ENCODE measurements around the gene TSR3. TPM values are rescaled to one million over a fixed set of nuclear protein-coding genes. Genes with fewer than 3 reads are reported as not detected.

Gene TSR3
- total and polyA plus RNA-seq, 2 of the 13 experiments (the other 11 are each of a cell fraction or from before 2014, with no cell fraction given), result 24.2 to 51.0 TPM

DNA sequence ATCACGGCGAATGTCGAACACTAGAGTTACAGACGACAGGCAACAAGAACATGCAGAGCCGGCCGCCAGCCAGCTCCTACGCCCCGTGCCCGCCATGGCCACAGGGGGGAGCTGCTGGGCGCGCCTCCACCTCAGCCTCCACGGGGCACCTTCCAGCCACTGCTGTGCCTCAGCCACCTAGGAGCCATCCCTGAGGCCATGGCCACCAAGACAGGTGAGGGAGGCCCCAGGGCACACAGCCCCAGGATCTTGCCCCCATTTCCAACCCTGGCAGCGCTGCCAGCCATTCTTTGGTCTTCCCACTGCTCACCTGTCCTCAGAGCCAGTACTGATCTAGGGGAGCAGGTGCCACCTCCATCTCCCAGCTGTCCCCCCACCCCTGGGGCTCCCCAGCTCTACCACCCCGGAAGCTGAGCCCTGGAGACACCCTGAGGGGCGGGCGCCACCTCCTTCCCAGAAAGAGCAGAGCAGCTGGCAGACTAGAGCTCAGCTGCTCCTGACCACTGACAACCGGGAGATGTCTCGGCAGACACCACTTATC lies 11.9 kb upstream of the TSR3 start (continued):
- no peak for TF ChIP-seq ZBTB7B (CRISPR knock-in tag; IDR thresholded peaks at IDR 0.05)
- TF ChIP-seq PAX8 (CRISPR knock-in tag; IDR thresholded peaks at IDR 0.05; ENCODE audit: borderline replicate concordance), result no peak
- TF ChIP-seq, protein P1, sequence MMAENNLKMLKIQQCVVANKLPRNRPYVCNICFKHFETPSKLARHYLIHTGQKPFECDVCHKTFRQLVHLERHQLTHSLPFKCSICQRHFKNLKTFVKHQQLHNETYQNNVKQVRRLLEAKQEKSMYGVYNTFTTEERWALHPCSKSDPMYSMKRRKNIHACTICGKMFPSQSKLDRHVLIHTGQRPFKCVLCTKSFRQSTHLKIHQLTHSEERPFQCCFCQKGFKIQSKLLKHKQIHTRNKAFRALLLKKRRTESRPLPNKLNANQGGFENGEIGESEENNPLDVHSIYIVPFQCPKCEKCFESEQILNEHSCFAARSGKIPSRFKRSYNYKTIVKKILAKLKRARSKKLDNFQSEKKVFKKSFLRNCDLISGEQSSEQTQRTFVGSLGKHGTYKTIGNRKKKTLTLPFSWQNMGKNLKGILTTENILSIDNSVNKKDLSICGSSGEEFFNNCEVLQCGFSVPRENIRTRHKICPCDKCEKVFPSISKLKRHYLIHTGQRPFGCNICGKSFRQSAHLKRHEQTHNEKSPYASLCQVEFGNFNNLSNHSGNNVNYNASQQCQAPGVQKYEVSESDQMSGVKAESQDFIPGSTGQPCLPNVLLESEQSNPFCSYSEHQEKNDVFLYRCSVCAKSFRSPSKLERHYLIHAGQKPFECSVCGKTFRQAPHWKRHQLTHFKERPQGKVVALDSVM (CRISPR knock-in tag; IDR thresholded peaks at IDR 0.05), result peak; percentile 58; the same call in 1 of the 2 replicates
- TF ChIP-seq ZFP1 (CRISPR knock-in tag; IDR thresholded peaks at IDR 0.05), result no peak
- TF ChIP-seq, protein P2, sequence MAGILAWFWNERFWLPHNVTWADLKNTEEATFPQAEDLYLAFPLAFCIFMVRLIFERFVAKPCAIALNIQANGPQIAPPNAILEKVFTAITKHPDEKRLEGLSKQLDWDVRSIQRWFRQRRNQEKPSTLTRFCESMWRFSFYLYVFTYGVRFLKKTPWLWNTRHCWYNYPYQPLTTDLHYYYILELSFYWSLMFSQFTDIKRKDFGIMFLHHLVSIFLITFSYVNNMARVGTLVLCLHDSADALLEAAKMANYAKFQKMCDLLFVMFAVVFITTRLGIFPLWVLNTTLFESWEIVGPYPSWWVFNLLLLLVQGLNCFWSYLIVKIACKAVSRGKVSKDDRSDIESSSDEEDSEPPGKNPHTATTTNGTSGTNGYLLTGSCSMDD (CRISPR knock-in tag; IDR thresholded peaks at IDR 0.05), result no peak
- no peak for TF ChIP-seq HOXA9 (CRISPR knock-in tag; IDR thresholded peaks at IDR 0.05; ENCODE audit: borderline replicate concordance)
- TF ChIP-seq BCL6 (CRISPR knock-in tag; IDR thresholded peaks at IDR 0.05), result 0 out of 2 replicates have a peak, but pooled peaks have one; percentile 9
- TF ChIP-seq MXD4 (CRISPR knock-in tag; IDR thresholded peaks at IDR 0.05), result no peak
- no peak for TF ChIP-seq HMG20A (CRISPR knock-in tag; IDR thresholded peaks at IDR 0.05; ENCODE audit: borderline replicate concordance)
- TF ChIP-seq, protein P3, sequence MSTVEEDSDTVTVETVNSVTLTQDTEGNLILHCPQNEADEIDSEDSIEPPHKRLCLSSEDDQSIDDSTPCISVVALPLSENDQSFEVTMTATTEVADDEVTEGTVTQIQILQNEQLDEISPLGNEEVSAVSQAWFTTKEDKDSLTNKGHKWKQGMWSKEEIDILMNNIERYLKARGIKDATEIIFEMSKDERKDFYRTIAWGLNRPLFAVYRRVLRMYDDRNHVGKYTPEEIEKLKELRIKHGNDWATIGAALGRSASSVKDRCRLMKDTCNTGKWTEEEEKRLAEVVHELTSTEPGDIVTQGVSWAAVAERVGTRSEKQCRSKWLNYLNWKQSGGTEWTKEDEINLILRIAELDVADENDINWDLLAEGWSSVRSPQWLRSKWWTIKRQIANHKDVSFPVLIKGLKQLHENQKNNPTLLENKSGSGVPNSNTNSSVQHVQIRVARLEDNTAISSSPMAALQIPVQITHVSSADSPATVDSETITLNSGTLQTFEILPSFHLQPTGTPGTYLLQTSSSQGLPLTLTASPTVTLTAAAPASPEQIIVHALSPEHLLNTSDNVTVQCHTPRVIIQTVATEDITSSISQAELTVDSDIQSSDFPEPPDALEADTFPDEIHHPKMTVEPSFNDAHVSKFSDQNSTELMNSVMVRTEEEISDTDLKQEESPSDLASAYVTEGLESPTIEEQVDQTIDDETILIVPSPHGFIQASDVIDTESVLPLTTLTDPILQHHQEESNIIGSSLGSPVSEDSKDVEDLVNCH (CRISPR knock-in tag; IDR thresholded peaks at IDR 0.05), result no peak
- TF ChIP-seq, protein P4, sequence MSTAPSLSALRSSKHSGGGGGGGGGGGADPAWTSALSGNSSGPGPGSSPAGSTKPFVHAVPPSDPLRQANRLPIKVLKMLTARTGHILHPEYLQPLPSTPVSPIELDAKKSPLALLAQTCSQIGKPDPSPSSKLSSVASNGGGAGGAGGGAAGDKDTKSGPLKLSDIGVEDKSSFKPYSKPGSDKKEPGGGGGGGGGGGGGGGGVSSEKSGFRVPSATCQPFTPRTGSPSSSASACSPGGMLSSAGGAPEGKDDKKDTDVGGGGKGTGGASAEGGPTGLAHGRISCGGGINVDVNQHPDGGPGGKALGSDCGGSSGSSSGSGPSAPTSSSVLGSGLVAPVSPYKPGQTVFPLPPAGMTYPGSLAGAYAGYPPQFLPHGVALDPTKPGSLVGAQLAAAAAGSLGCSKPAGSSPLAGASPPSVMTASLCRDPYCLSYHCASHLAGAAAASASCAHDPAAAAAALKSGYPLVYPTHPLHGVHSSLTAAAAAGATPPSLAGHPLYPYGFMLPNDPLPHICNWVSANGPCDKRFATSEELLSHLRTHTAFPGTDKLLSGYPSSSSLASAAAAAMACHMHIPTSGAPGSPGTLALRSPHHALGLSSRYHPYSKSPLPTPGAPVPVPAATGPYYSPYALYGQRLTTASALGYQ (CRISPR knock-in tag; IDR thresholded peaks at IDR 0.05), result no peak
- TF ChIP-seq, protein P5, sequence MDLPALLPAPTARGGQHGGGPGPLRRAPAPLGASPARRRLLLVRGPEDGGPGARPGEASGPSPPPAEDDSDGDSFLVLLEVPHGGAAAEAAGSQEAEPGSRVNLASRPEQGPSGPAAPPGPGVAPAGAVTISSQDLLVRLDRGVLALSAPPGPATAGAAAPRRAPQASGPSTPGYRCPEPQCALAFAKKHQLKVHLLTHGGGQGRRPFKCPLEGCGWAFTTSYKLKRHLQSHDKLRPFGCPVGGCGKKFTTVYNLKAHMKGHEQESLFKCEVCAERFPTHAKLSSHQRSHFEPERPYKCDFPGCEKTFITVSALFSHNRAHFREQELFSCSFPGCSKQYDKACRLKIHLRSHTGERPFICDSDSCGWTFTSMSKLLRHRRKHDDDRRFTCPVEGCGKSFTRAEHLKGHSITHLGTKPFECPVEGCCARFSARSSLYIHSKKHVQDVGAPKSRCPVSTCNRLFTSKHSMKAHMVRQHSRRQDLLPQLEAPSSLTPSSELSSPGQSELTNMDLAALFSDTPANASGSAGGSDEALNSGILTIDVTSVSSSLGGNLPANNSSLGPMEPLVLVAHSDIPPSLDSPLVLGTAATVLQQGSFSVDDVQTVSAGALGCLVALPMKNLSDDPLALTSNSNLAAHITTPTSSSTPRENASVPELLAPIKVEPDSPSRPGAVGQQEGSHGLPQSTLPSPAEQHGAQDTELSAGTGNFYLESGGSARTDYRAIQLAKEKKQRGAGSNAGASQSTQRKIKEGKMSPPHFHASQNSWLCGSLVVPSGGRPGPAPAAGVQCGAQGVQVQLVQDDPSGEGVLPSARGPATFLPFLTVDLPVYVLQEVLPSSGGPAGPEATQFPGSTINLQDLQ (CRISPR knock-in tag; IDR thresholded peaks at IDR 0.05), result no peak
- TF ChIP-seq, protein P6, sequence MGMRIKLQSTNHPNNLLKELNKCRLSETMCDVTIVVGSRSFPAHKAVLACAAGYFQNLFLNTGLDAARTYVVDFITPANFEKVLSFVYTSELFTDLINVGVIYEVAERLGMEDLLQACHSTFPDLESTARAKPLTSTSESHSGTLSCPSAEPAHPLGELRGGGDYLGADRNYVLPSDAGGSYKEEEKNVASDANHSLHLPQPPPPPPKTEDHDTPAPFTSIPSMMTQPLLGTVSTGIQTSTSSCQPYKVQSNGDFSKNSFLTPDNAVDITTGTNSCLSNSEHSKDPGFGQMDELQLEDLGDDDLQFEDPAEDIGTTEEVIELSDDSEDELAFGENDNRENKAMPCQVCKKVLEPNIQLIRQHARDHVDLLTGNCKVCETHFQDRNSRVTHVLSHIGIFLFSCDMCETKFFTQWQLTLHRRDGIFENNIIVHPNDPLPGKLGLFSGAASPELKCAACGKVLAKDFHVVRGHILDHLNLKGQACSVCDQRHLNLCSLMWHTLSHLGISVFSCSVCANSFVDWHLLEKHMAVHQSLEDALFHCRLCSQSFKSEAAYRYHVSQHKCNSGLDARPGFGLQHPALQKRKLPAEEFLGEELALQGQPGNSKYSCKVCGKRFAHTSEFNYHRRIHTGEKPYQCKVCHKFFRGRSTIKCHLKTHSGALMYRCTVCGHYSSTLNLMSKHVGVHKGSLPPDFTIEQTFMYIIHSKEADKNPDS (CRISPR knock-in tag; IDR thresholded peaks at IDR 0.05), result no peak
- no peak for TF ChIP-seq CBX5 (CRISPR knock-in tag; IDR thresholded peaks at IDR 0.05; ENCODE audit: borderline replicate concordance)
- TF ChIP-seq ZNF598 (CRISPR knock-in tag; IDR thresholded peaks at IDR 0.05; ENCODE audit: borderline replicate concordance), result no peak
- TF ChIP-seq NFKB2 (CRISPR knock-in tag; IDR thresholded peaks at IDR 0.05; ENCODE audit: borderline replicate concordance), result 0 out of 2 replicates have a peak, but pooled peaks have one; percentile 19
